Testis (tissue), 3 donors: ENCODE measurements around the gene APOF. TPM values are rescaled to one million over a fixed set of nuclear protein-coding genes. Genes with fewer than 3 reads are reported as not detected.

Source experiments
- DNase-seq: peaks from one replicate; pipeline ENCODE4 v3.0.0-alpha.2; 2019
- H3K27ac ChIP-seq, 2 donors: fragments of 200-600 bp; sonication (generic); one replicate each; pipeline ENCODE4 v1.5.1; 2019
- H3K27me3 ChIP-seq: fragments of 200-600 bp; sonication (generic); one replicate; pipeline ENCODE4 v1.5.1; 2019
- H3K36me3 ChIP-seq: fragments of 200-600 bp; sonication (generic); one replicate; pipeline ENCODE4 v1.5.1; 2017; ENCODE audit warnings: low read depth; ENCODE audit errors: missing control alignments
- H3K4me1 ChIP-seq: fragments of 200-600 bp; sonication (generic); one replicate; pipeline ENCODE4 v1.5.1; 2019
- H3K4me3 ChIP-seq, 2 donors: fragments of 200-600 bp; sonication (generic); one replicate each; pipeline ENCODE4 v1.5.1; 2017 to 2019
- H3K9me3 ChIP-seq: fragments of 200-600 bp; sonication (generic); one replicate; pipeline ENCODE4 v1.5.1; 2017
- CTCF ChIP-seq, 3 experiments: fragments of 450-650 bp in 2 of 3; fragments of 200-600 bp in 1 of 3; sonication (generic) in 1 of 3; IDR thresholded peaks; one replicate each; pipeline ENCODE4 v1.5.1; 2016 to 2019; ENCODE audit warnings: antibody characterized with exemption in 3 of 3, mild to moderate bottlenecking in 2 of 3, moderate library complexity in 1 of 3
- POLR2A ChIP-seq: fragments of 450-650 bp; IDR thresholded peaks from one replicate; pipeline ENCODE4 v1.6.1; 2017; ENCODE audit warnings: antibody characterized with exemption, mild to moderate bottlenecking, moderate library complexity
- WGBS, 2 donors: methylation state at CpG; one replicate each; pipeline ENCODE4 v1.1.5; 2018; 5-methylcytosine and 5-hydroxymethylcytosine counted together
- intact Hi-C: fragments of 100-400 bp; cut with DNase I; formaldehyde crosslinking; loops from one replicate; pipeline ENCODE4 v1.15.1; 2023; ENCODE audit warnings: low total_unique reads
- polyA plus RNA-seq: library from polyadenylated mRNA; stranded (reverse); fragments of 350-450 nt; fragmentation: Illumina TruSeq; extraction: RNeasy Lipid Tissue Mini Kit (QIAGEN cat#74804); gene quantifications from one replicate; pipeline ENCODE4 v1.2.3, GENCODE V29; 2014; ENCODE audit warnings: low read depth, low replicate concordance; ENCODE audit not compliant: insufficient read depth
- small RNA-seq, 2 donors: library from RNA; depleted of rRNA; stranded (forward); fragments of <200 nt; gene quantifications; one replicate each; pipeline ENCODE3, GENCODE V24; 2016
- total RNA-seq, 2 donors: library from RNA; depleted of rRNA; stranded (reverse); fragments of >200 nt; gene quantifications; one replicate each; pipeline ENCODE4 v1.2.3, GENCODE V29; 2016

The APOF gene
- total and polyA plus RNA-seq, 3 donors from 2014 or later, result not detected

GRCh38 chr12:56317675-56318074 is 45.0 kb downstream of the APOF start:
- peaks cover 10% of the 10 kb centered on the region for H3K4me1 ChIP-seq
- intact Hi-C loops, result no loop called here
- no peak overlapping the region for H3K4me3 ChIP-seq
- TF ChIP-seq POLR2A (no peak), CTCF (IDR thresholded peaks at IDR 0.05) (no peak)
- no peak for DNase-seq
- H3K36me3 ChIP-seq, result no peaks in the 10 kb centered on the region
- no peak overlapping the region for H3K27ac ChIP-seq
- no peaks in the 10 kb centered on the region for H3K27me3 ChIP-seq
- WGBS, 2 donors, result 92 to 99% methylated on average over 3 of the region's 3 CpGs
- H3K9me3 ChIP-seq, result no peaks in the 10 kb centered on the region

- H3K27ac ChIP-seq, result peak within 1 kb of the TSS; percentile 79 to 92
- H3K9me3 ChIP-seq, result no peaks in the 10 kb centered on the region
- H3K4me3 ChIP-seq, result peak within 1 kb of the TSS; percentile 59 to 93
- intact Hi-C loops, result no loop called here
- no peaks in the 10 kb centered on the region for H3K27me3 ChIP-seq
- TF ChIP-seq POLR2A (no peak), CTCF (IDR thresholded peaks at IDR 0.05) (peak in 2 of 3 experiments; percentile 18 to 47)
- H3K4me1 ChIP-seq, result peaks cover 10% of the 10 kb centered on the region
- WGBS, 2 donors, result 0 to 2% methylated on average over 30 to 57 of the region's 62 CpGs
- H3K36me3 ChIP-seq, result no peaks in the 10 kb centered on the region
- peak; percentile 97 for DNase-seq
Observed at GRCh38 chr12:56315622-56316473, 46.8 kb downstream of the APOF start, which contains the start of gene CNPY2. Gene CNPY2, minus strand, starts transcription at chr12:56315988. Its CDS starts 771 bp downstream, at chr12:56315217.

GRCh38 chr12:56315249-56315621 is 47.4 kb downstream of the APOF start:
- Histone ChIP-seq H3K4me1 (peaks cover 10% of the 10 kb centered on the region), H3K36me3 (no peaks in the 10 kb centered on the region), H3K27ac (peak overlapping the region; percentile 79 to 92), H3K27me3 (no peaks in the 10 kb centered on the region), H3K4me3 (peak overlapping the region; percentile 59 to 93), H3K9me3 (no peaks in the 10 kb centered on the region)
- DNase-seq, result no peak
- 0 to 1% methylated on average over 8 to 11 of the region's 11 CpGs for WGBS, 2 donors
- TF ChIP-seq CTCF (IDR thresholded peaks at IDR 0.05), result no peak
- no peak for TF ChIP-seq POLR2A
- intact Hi-C loops, result no loop called here

- WGBS, 2 donors, result 92 to 93% methylated on average over 12 of the region's 12 CpGs
- intact Hi-C loops, result no loop called here
- no peak overlapping the region for H3K4me3 ChIP-seq
- no peaks in the 10 kb centered on the region for H3K27me3 ChIP-seq
- no peaks in the 10 kb centered on the region for H3K36me3 ChIP-seq
- TF ChIP-seq POLR2A (no peak), CTCF (IDR thresholded peaks at IDR 0.05) (no peak)
- no peak for DNase-seq
- H3K27ac ChIP-seq, result no peak overlapping the region
- H3K9me3 ChIP-seq, result no peaks in the 10 kb centered on the region
- peaks cover 10% of the 10 kb centered on the region for H3K4me1 ChIP-seq
Observed at GRCh38 chr12:56311003-56311402, 51.7 kb downstream of the APOF start.

Small RNAs within 50 kb of the gene (small RNA-seq; reads per million reads assigned to genes)
- gene RNU7-40P, result 0 reads per million in 2 donors

Other genes with a start within 250 kb of the APOF start
- 1,000 to 10,000 TPM; 1,066 to 1,985 TPM for gene RPL41, start 246.2 kb downstream of the APOF start, total RNA-seq
- gene RPL41, start 246.2 kb downstream of the APOF start, polyA plus RNA-seq, result 2,323 TPM
- gene ZC3H10, start 244.6 kb downstream of the APOF start, total RNA-seq, result 10 to 100 TPM; 16.2 to 20.6 TPM
- gene ZC3H10, start 244.6 kb downstream of the APOF start, polyA plus RNA-seq, result 12.4 TPM
- gene ESYT1, start 234.6 kb downstream of the APOF start, total RNA-seq, result 10 to 100 TPM; 72.0 to 99.8 TPM
- gene ESYT1, start 234.6 kb downstream of the APOF start, polyA plus RNA-seq, result 50.8 TPM
- 100 to 1,000 TPM; 229 to 428 TPM for gene MYL6B, start 210.3 kb downstream of the APOF start, total RNA-seq
- gene MYL6B, start 210.3 kb downstream of the APOF start, polyA plus RNA-seq, result 480 TPM
- 1,000 to 10,000 TPM in 1 of 2 donors, 100 to 1,000 TPM in 1; 939 to 1,373 TPM for gene MYL6, start 204.5 kb downstream of the APOF start, total RNA-seq
- 1,271 TPM for gene MYL6, start 204.5 kb downstream of the APOF start, polyA plus RNA-seq
- gene SMARCC2, start 173.4 kb downstream of the APOF start, total RNA-seq, result 100 to 1,000 TPM; 106 to 148 TPM
- gene SMARCC2, start 173.4 kb downstream of the APOF start, polyA plus RNA-seq, result 69.5 TPM
- 10 to 100 TPM; 63.7 to 70.2 TPM for gene RNF41, start 140.9 kb downstream of the APOF start, total RNA-seq
- gene RNF41, start 140.9 kb downstream of the APOF start, polyA plus RNA-seq, result 49.3 TPM
- gene NABP2, start 138.5 kb downstream of the APOF start, total RNA-seq, result 10 to 100 TPM; 27.5 to 30.4 TPM
- gene NABP2, start 138.5 kb downstream of the APOF start, polyA plus RNA-seq, result 40.8 TPM
- gene SLC39A5, start 132.8 kb downstream of the APOF start, total RNA-seq, result under 1 TPM in 1 of 2 donors, not detected in 1; 0.87 TPM
- 3.9 TPM for gene SLC39A5, start 132.8 kb downstream of the APOF start, polyA plus RNA-seq
- 10 to 100 TPM; 26.8 to 32.3 TPM for gene ANKRD52, start 104.5 kb downstream of the APOF start, total RNA-seq
- 20.1 TPM for gene ANKRD52, start 104.5 kb downstream of the APOF start, polyA plus RNA-seq
- 10 to 100 TPM; 24.2 to 26.9 TPM for gene COQ10A, start 95.9 kb downstream of the APOF start, total RNA-seq
- gene COQ10A, start 95.9 kb downstream of the APOF start, polyA plus RNA-seq, result 10.6 TPM
- 10 to 100 TPM; 67.8 to 70.2 TPM for gene CS, start 62.5 kb downstream of the APOF start, total RNA-seq
- gene CS, start 62.5 kb downstream of the APOF start, polyA plus RNA-seq, result 63.8 TPM
- 10 to 100 TPM; 62.4 to 63.3 TPM for gene CNPY2, start 46.9 kb downstream of the APOF start, total RNA-seq
- 82.5 TPM for gene CNPY2, start 46.9 kb downstream of the APOF start, polyA plus RNA-seq
- 100 to 1,000 TPM; 105 to 155 TPM for gene PAN2, start 28.9 kb downstream of the APOF start, total RNA-seq
- 119 TPM for gene PAN2, start 28.9 kb downstream of the APOF start, polyA plus RNA-seq
- gene IL23A, start 24.0 kb downstream of the APOF start, total RNA-seq, result 1 to 10 TPM; 8.1 to 8.4 TPM
- gene IL23A, start 24.0 kb downstream of the APOF start, polyA plus RNA-seq, result 34.9 TPM
- 100 to 1,000 TPM; 110 to 122 TPM for gene STAT2, start 2.8 kb downstream of the APOF start, total RNA-seq
- gene STAT2, start 2.8 kb downstream of the APOF start, polyA plus RNA-seq, result 57.0 TPM
- 10 to 100 TPM; 16.2 to 16.3 TPM for gene TIMELESS, start 86.6 kb upstream of the APOF start, total RNA-seq
- gene TIMELESS, start 86.6 kb upstream of the APOF start, polyA plus RNA-seq, result 13.5 TPM
- 1 to 10 TPM in 1 of 2 donors, under 1 TPM in 1; 0.63 to 1.2 TPM for gene MIP, start 91.8 kb upstream of the APOF start, total RNA-seq
- gene MIP, start 91.8 kb upstream of the APOF start, polyA plus RNA-seq, result 1.1 TPM
- 1 to 10 TPM; 6.8 to 6.9 TPM for gene SPRYD4, start 105.7 kb upstream of the APOF start, total RNA-seq
- 2.6 TPM for gene SPRYD4, start 105.7 kb upstream of the APOF start, polyA plus RNA-seq
- 1 to 10 TPM; 3.8 to 4.7 TPM for gene GLS2, start 125.3 kb upstream of the APOF start, total RNA-seq
- 2.2 TPM for gene GLS2, start 125.3 kb upstream of the APOF start, polyA plus RNA-seq
- gene RBMS2, start 159.0 kb upstream of the APOF start, total RNA-seq, result 10 to 100 TPM; 12.8 TPM
- gene RBMS2, start 159.0 kb upstream of the APOF start, polyA plus RNA-seq, result 15.8 TPM